ENCODE measurements around the gene ST8SIA4.

ST8SIA4 gene

DNA sequence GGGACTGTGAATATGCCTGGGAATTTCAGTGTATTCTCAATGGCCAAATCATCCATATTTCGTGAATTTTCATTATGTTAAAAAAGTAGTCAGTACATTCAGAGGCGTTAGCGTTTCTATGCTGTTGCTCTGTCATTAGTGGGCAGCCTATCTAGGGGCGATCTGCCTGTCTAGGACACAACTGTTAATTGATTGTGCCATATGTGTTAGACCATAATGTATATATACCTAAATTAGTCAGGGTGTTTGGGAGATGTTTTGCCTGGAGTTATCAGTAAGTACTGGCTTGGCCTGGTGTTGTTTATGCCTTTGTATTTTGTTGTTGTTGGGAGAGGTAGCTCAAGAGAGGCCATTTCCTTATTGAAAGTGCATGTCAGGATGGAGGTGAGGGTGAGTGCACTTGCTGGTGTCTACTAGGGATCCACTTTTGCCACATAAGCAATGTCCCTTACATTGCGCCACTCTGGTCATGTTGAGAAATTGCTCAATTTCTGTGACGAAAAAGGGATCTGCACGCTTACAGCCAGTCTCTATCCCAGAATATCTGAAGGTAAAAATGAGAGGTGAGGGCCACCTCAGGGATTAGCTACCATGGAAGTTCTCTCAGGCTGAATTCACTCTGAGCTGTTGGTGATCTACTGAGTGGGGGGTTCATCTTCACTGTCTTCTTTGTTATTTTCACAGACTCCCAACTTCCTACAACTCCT lies 123.3 kb downstream of the ST8SIA4 start:
- peak in 1 of 6 experiments; percentile 25 for DNase-seq

DNA sequence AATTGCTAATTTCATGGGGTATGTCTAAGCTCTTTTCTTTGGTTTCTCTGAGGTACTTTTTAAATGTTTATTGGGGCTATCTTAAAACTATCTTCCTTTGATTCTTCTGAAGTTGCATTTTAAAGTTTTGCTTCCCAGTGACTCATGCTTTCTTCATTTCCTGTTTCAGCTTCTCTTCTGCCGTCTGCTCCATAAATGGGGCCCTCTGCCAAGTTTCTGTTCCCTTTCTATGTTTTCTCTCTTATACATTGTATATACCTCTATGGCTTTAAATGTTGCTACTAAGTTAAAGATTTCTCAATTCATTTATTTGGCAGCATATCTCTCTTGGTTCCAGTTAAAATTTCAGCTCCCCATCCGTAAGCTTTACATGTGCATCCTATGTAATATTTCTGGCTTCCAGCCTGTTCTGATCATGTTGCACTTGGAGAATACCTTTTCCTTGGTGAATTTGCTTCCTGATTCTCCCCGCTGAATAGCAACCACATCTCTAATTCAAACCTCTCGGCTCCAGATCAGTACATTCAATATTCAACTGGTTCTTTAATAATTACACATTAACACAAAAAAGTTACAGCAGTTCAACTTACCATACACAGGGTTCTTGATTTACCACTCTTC lies 125.3 kb downstream of the ST8SIA4 start:
- no peak for DNase-seq

DNA sequence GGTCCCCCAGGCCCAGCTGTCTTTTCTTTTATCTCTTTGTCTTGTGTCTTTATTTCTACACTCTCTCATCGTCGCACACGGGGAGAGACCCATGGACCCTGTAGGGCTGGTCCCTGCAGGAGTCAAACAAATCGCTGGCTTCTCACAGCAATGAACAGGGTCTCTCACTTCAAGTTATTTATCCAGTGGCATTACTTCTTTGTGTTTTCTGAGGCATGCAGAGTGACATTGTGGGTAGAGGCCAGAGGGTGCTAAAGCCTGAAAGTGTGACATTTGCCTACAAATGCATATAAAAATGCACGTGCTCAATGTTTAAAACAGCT lies 127.6 kb downstream of the ST8SIA4 start:
- DNase-seq, result no peak

DNA sequence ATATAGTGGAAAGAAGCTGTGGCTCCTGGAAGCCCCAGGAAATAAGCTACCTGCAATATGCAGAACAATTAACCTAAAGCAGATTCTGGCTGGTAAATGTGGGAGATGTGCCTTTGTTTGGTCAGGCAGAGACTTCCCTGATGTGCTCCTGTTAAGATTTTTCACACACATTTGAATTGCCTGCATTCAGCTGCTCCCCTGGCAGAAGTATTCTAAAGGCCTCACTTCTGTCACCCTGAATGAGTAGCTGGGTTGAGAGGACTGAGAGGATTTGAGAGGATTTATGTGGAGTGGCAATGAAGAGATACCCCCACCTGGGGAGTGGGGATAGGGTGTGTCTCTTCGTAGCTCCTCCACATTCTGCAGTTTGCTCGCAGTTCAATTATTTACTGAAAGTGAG lies 130.5 kb downstream of the ST8SIA4 start:
- DNase-seq, result no peak

DNA sequence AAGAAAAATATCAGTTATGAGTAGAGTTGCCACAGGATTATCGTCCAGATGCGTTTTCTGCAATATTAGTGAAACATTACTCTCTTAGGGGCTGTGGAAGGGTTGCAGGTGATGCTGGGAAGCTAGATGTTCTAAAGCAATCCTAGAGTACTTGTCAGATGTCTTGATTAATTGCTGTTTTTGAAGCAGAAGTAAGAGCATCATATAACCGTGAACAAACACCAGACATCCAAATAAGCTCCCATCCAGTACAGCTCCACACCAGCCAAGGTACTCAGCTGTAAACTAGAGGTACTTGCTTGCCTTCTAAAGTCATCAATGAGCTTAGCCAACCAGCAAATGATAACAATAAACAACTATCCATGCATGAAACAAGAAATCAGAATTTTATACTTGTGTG lies 131.1 kb downstream of the ST8SIA4 start:
- DNase-seq, result no peak

DNA sequence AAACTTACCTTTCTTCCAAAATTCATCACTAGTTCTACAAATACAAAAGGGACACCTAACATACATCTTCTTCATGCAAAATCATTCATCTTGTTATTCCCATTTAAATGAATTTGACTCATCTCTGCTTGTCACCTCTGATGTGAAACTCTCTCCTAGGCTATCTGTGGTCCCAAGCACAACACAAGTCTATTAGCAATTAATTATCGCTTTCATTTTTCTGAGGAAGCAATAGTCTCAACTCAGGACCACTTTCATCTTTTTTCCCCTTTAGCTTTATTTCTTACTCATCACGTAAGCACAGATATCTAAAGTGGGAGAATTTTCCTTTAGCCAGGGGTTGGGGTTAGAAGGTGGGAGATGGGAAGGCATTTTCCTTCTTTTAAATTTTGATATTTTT lies 131.9 kb downstream of the ST8SIA4 start:
- DNase-seq, result no peak

DNA sequence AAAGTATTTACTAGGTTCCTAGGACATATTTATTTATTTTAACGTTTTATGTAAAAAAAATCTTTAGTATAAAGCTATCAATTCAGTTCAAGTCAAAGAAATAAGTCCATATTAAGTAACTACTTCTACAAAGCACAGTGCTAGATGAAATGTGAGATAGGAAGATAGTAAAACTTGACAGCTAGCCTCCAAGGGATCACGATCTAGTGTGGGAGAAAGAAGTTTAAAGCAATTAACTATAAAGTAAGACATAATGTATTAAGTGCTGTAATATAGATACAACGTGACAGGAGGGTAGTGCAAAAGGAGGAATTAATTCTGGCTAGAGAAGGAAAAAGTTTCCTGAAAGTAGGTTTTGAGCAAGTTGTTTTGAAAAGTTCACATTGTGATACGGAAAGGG lies 134.9 kb downstream of the ST8SIA4 start:
- DNase-seq, result no peak

DNA sequence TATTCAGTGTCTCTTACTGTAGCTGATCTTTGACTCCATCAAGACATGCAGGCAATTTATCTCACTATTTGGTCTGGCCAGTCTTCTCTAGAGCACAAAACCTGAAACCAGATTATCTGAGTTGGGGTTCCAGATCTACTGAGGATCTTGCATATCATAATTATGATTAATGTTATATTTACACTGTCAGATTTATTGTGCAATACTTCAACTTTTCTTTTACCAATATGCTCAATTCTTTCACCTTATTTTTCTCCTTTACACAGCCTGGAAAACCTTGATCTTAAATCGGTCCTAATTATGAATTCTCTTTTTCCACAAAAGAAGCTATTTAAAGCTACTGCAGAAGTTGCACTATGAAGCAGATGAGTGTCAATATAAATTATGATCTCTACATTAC lies 140.1 kb downstream of the ST8SIA4 start:
- DNase-seq, result no peak

DNA sequence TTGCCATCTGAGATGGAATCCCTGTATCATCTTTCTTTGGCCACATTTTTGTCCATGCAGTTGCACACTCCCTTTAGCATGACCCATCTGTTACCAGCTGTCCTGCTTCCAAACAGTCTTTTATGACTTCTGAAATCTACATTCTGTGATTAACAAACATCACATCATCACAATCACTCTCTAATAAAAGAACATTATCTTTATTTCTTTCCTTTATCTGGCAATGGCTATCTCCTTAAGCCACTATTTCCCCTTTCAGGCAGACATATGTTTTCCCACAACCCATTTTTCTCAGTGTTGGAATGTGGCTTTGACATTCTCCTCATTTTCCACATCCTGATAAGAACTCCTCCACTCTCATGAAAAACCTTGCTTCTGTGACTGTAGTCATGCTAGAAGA lies 141.0 kb downstream of the ST8SIA4 start:
- DNase-seq, result no peak

DNA sequence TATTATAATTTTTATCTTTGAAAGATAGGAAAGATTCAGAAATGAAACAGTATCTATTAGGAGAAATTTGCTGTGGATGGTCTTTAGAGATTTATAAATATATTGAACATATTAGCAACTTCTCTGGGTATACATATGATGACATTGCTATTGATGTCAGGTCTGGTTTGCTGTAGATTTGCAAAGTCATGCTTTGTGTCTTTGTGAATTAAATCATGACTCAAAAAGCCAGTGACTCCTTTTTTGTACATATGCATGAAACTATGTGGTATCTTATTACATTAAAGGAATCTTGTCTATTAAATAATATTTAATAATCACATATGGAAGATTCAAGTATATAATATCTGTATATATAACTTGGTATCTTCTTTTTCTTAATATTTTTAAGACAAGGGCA lies 141.9 kb downstream of the ST8SIA4 start:
- DNase-seq, result no peak

DNA sequence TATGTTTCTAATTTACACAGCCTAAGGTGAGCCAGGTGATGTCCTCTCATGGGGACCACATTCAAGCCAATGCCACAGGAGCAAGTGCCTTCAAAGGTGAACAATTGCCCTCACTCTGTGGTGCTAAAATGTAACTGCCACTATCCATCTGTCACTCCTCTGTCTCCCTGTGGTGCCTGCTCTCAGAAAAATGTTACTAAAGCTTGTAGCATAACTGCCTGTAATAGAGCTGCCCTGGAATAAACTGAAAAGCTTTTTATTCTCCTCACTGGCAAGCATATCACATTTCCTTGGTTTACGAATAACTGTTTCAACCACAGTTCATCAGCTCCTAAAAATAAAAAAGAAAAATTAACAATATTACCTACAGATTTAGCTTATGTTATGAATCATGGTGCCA lies 142.4 kb downstream of the ST8SIA4 start:
- no peak for DNase-seq

DNA sequence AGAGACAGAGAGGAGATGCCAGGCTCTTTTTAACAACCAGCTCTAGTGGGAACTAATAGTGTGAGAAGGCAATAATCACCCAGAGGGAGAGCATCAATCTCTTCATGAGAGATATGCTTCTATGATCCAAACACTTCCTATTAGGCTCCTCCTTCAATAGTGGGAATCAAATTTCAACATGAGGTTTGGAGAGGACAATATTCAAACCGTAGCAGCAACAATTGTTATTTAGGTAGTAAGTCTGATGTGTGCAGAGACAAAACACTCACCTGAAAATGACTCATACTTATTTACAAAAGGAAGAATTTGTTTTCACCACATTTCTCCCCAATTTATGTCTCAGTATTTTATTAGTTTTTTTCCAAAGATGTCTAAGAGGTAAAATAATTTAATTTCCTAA lies 144.3 kb downstream of the ST8SIA4 start:
- no peak for DNase-seq

DNA sequence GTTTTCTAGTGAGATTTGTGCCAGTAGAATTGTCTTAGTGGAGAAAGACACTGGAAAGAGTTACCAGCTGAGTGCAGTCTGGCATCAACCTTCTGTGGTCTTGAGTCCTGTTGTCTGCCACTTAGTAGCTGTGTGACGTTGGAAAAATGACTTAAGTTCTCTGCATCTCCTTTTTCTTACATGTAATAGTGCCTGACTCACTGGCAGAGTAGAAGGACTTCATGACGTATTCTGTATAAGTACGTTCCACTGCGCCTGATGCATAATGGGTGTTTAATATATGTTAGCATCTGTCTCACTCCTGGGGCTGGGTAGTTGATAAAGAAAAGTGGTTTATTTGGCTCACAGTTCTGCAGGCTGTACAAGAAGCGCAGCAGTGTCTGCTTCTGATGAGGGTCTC lies 144.8 kb downstream of the ST8SIA4 start:
- no peak for DNase-seq

DNA sequence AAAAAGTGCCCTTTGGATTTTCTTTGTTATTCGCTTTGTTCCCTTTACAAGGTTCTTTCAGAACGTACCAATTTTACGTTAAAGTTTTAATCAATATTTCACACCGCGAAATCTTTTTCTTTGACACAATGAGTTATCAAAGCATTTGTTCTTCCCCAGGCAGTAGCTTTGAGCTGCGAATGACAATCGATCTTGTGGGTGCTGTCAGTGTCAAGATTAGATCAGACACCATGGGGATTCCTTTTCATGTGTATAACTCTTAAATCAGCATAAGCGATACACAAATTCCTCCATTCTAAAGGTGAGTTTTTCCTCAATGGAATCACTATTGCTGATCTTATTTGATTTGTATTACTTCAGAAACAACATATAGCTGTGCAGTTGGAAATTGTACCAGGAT lies 145.5 kb downstream of the ST8SIA4 start:
- DNase-seq, result no peak

Measured in stimulated activated naive CD4-positive, alpha-beta T cell (primary cell).